ENCODE data around the gene ALOX5AP. TPM values are rescaled to one million over a fixed set of nuclear protein-coding genes. Genes with fewer than 3 reads are reported as not detected.

ALOX5AP gene
- total and polyA plus RNA-seq, 7 donors: 11.6 to 65.0 (median 23.9) TPM

DNA sequence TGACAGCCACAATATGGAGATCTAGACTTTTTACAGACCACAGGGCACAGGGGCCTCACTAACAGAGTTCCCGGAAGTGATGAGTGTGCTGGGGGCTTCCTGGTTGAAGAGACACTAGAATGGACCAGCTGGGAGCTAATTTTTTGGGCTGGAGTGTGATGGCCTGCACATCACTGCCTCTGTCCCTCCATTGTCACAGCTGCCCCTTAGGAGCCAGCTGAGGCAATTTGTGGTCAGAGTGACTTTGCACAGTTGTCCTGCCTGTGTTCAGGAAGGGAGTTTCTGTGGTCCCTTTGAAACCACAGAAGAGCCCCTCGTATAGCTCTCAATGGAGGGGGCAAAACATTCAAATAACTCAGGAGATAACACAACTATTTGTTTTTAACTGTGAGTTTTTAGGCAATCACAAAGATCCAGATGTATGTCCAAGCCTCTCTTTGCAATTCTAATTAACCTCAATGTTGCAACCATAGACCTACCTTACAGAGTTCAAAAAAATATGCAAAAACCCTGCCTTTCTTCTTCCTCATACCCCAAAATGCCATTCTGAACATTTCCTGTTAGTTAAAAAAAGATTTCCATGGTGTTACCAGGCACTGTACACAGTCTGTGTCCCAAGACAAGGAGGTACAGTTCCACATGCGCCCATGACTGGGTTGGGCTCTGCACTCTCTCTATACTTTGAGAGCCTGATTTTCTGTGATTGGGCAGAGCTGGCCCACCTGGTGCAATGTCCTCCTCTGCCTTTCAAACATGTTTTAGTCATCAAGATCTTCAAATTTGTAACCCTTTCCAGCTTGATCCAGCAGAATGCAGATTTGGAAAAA is 2.4 kb downstream of the ALOX5AP start:
- H3K4me1 ChIP-seq: peaks cover 0 to 7% (median 2%) of the 10 kb centered on the region in 4 donors
- intact Hi-C loops (cut with DNase I): no loop called here

DNA sequence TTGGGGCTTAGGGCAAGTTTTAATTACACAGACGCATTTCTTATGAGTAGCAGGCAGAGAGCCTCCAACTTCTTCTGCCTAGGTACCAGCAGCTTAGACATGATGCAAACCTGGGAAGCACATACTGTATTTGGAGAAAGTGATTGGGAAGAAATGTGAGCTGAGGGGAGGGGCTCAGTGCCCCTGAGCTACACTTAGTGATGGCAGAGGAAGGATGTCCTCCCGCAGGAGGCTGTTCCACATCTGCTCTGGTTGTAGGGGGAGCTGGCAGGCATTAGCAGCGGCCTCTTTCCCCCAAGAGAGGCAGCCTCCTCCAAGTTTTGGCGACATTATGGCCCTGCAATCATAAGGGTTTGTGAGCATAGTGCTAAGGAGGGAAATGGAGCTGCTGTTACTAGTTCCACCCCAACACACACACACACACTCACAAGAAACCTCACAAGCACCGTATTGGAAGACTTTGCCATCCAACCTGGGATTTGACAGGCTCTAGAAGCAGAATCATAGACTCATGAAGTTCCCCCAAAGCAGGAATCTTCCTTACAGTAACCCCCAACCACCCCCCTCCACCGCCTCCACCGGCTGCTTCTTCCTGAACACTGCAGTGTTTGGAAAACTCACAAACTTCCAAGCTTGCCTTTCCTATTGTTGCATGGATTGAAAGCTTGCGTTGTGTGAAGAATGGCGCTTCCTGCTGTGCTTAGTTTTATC is 3.3 kb downstream of the ALOX5AP start:
- H3K27me3 ChIP-seq: no peaks in the 10 kb centered on the region
- intact Hi-C loops (cut with DNase I): no loop called here
- no peak overlapping the region for H3K27ac ChIP-seq
- TF ChIP-seq, protein P1, sequence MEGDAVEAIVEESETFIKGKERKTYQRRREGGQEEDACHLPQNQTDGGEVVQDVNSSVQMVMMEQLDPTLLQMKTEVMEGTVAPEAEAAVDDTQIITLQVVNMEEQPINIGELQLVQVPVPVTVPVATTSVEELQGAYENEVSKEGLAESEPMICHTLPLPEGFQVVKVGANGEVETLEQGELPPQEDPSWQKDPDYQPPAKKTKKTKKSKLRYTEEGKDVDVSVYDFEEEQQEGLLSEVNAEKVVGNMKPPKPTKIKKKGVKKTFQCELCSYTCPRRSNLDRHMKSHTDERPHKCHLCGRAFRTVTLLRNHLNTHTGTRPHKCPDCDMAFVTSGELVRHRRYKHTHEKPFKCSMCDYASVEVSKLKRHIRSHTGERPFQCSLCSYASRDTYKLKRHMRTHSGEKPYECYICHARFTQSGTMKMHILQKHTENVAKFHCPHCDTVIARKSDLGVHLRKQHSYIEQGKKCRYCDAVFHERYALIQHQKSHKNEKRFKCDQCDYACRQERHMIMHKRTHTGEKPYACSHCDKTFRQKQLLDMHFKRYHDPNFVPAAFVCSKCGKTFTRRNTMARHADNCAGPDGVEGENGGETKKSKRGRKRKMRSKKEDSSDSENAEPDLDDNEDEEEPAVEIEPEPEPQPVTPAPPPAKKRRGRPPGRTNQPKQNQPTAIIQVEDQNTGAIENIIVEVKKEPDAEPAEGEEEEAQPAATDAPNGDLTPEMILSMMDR (IDR thresholded peaks at IDR 0.05): no peak
- TF ChIP-seq POLR2A (IDR thresholded peaks at IDR 0.05) (no peak), EP300 (IDR thresholded peaks at IDR 0.05) (no peak), POLR2AphosphoS5 (IDR thresholded peaks at IDR 0.05) (no peak)
- no peaks in the 10 kb centered on the region for H3K36me3 ChIP-seq
- no peak overlapping the region for H3K4me3 ChIP-seq
- WGBS, 2 donors: 83 to 88% methylated on average over 9 of the region's 9 CpGs
- H3K4me1 ChIP-seq: peaks cover 0 to 16% (median 10%) of the 10 kb centered on the region in 4 donors
- DNase-seq: no peak
- H3K9me3 ChIP-seq: no peaks in the 10 kb centered on the region

More for the DNA sequence above, 2.4 kb downstream of the ALOX5AP start:
- Histone ChIP-seq H3K27me3 (no peaks in the 10 kb centered on the region), H3K27ac (peak overlapping the region in 1 of 4 donors; percentile 45), H3K4me3 (peak overlapping the region in 1 of 4 donors; percentile 30), H3K36me3 (no peaks in the 10 kb centered on the region), H3K9me3 (no peaks in the 10 kb centered on the region)
- TF ChIP-seq EP300 (IDR thresholded peaks at IDR 0.05) (no peak), POLR2AphosphoS5 (IDR thresholded peaks at IDR 0.05) (no peak), POLR2A (IDR thresholded peaks at IDR 0.05) (no peak)
- TF ChIP-seq, protein P1 (IDR thresholded peaks at IDR 0.05): no peak
- no peak for DNase-seq
- 57 to 84% methylated on average over 3 of the region's 3 CpGs for WGBS, 2 donors

DNA sequence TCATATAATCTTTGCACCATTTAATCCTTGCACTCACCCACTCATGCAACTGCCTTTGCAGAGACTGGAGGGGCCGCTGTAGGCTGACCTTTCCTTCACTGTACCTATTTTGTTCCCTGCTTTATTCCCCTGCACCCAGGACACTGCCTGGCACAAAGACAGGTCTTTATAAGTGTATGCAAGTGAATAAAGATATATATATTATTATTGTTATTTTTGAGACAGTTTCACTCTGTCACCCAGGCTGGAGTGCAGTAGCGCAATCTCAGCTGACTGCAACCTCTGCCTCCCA is 3.8 kb downstream of the ALOX5AP start:
- Histone ChIP-seq H3K4me1 (peaks cover 0 to 21% (median 15%) of the 10 kb centered on the region in 4 donors), H3K27ac (no peak overlapping the region), H3K36me3 (no peaks in the 10 kb centered on the region), H3K27me3 (no peaks in the 10 kb centered on the region), H3K9me3 (no peaks in the 10 kb centered on the region), H3K4me3 (no peak overlapping the region)
- intact Hi-C loops (cut with DNase I): no loop called here
- 97 to 98% methylated on average over 2 of the region's 2 CpGs for WGBS, 2 donors
- no peak for DNase-seq
- TF ChIP-seq, protein P1 (IDR thresholded peaks at IDR 0.05): no peak
- TF ChIP-seq EP300 (IDR thresholded peaks at IDR 0.05) (no peak), POLR2AphosphoS5 (IDR thresholded peaks at IDR 0.05) (no peak), POLR2A (IDR thresholded peaks at IDR 0.05) (no peak)

DNA sequence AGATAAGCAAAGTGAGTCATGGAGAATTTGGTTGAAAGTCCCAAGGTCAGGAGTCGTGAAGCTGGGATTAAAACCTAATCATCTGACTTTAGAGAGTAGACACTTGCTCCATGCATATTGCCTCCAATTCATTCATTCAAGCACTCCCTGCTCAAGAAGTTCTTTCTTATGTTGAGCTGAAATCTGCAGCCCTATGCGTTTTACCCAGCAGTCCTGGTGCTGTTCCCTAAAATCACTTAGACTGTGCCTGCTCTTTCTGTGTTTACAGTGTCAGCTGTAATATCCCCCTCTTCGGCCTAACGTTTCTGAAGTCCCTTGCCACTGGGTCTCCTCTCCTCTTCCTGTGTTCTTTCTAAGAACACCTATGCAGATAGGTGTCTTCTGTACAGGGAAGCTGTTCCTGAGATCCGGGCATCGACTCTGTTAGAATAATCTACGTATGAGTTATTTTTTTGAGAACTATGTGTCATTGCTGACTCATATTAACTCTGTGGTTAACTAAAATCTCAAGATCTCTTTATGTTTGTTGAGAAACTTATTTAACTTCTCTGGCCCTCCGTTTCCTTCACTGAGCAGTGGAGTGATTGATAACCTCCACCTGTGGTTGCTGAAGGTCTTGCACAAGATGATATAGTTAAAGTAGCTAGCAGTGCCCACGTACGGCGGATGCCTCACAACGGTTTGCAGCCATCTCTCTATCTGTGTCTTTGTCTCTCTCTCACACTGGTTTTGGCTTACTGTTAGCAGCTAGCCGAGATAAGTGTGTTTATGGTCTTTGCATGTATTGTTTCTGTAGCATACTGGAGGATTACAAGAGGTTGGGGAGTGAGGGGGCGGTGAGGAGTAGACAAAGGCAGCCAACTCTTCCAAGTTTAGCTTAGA is 4.7 kb downstream of the ALOX5AP start:
- Histone ChIP-seq H3K4me3 (no peak overlapping the region), H3K36me3 (no peaks in the 10 kb centered on the region), H3K27me3 (no peaks in the 10 kb centered on the region), H3K9me3 (no peaks in the 10 kb centered on the region), H3K4me1 (peaks cover 0 to 27% (median 20%) of the 10 kb centered on the region in 4 donors), H3K27ac (peak overlapping the region in 2 of 4 donors; percentile 2 to 40)
- TF ChIP-seq POLR2AphosphoS5 (IDR thresholded peaks at IDR 0.05): no peak
- TF ChIP-seq, protein P1 (IDR thresholded peaks at IDR 0.05): no peak
- TF ChIP-seq POLR2A (IDR thresholded peaks at IDR 0.05): no peak
- TF ChIP-seq EP300 (IDR thresholded peaks at IDR 0.05): no peak
- DNase-seq: no peak
- intact Hi-C loops (cut with DNase I): no loop called here
- 46 to 66% methylated on average over 14 of the region's 14 CpGs for WGBS, 2 donors

Measured in sigmoid colon (tissue), 7 donors.